Sigmoid colon (tissue), 7 donors: ENCODE measurements around the gene NOL4L. TPM values are rescaled to one million over a fixed set of nuclear protein-coding genes. Genes with fewer than 3 reads are reported as not detected.
A peak's percentile ranks its signal among the peaks of the same experiment; 100 is the strongest.

Experiments
- DNase-seq: peaks from one replicate; pipeline ENCODE4 v3.0.0-alpha.2; 2019
- H3K27ac ChIP-seq, 4 donors: fragments of 200-600 bp; sonication (generic); one replicate each; pipeline ENCODE4 v1.5.1; 2016 to 2019; ENCODE audit warnings: mild to moderate bottlenecking in 1 of 4
- H3K27me3 ChIP-seq, 3 donors: fragments of 200-600 bp; sonication (generic); one replicate each; pipeline ENCODE4 v1.5.1; 2019; ENCODE audit warnings: mild to moderate bottlenecking in 1 of 3
- H3K36me3 ChIP-seq, 4 donors: fragments of 200-600 bp; sonication (generic); one replicate each; pipeline ENCODE4 v1.5.1; 2016 to 2019
- H3K4me1 ChIP-seq, 4 donors: fragments of 200-600 bp; sonication (generic); one replicate each; pipeline ENCODE4 v1.5.1; 2017 to 2019
- H3K4me3 ChIP-seq, 4 donors: fragments of 200-600 bp; sonication (generic); one replicate each; pipeline ENCODE4 v1.5.1; 2017 to 2019; ENCODE audit warnings: mild to moderate bottlenecking in 2 of 4, moderate library complexity in 1 of 4
- H3K9me3 ChIP-seq, 4 donors: fragments of 200-600 bp in 3 of 4; sonication (generic) in 3 of 4; one replicate each; pipeline versions ENCODE4 v1.5.1 to v1.6.1; 2013 to 2019
- EP300 ChIP-seq, 4 donors: sonication (generic); formaldehyde crosslinking; IDR thresholded peaks; one replicate each; pipeline ENCODE4 v1.6.1; 2017; ENCODE audit warnings: antibody characterized with exemption in 4 of 4
- POLR2A ChIP-seq, 2 donors: fragments of 450-650 bp; IDR thresholded peaks; one replicate each; pipeline ENCODE4 v1.6.1; 2016; ENCODE audit warnings: antibody characterized with exemption in 2 of 2, mild to moderate bottlenecking in 2 of 2, moderate library complexity in 2 of 2
- POLR2AphosphoS5 ChIP-seq, 4 donors: sonication (generic); formaldehyde crosslinking; IDR thresholded peaks; one replicate each; pipeline ENCODE4 v1.6.1; 2017; ENCODE audit warnings: antibody characterized with exemption in 4 of 4
- WGBS, 2 donors: extraction: QIAGEN DNeasy Blood & Tissue Kit; methylation state at CpG; one replicate each; pipeline ENCODE4 v1.1.7; 2013; 5-methylcytosine and 5-hydroxymethylcytosine counted together
- intact Hi-C: fragments of 100-400 bp; cut with DNase I; formaldehyde crosslinking; loops from one replicate; pipeline ENCODE4 v1.15.1; 2023
- polyA plus RNA-seq, 3 donors: library from polyadenylated mRNA; stranded (reverse); fragments of 200-250 nt; gene quantifications; one replicate each; pipeline ENCODE4 v1.2.3, GENCODE V29; 2013
- total RNA-seq, 4 donors: library from RNA; depleted of rRNA; stranded (reverse); fragments of >200 nt; gene quantifications; one replicate each; pipeline ENCODE4 v1.1.0, GENCODE V29; 2016
- TF ChIP-seq, protein P1 (sequence below), 4 experiments: fragments of 450-650 bp in 3 of 4; fragments of 200-600 bp in 1 of 4; IDR thresholded peaks; one replicate each; pipeline ENCODE4 v1.5.1; 2016 to 2019; ENCODE audit warnings: antibody characterized with exemption in 4 of 4, mild to moderate bottlenecking in 3 of 4, moderate library complexity in 2 of 4
- donor health status: healthy with polysubstance abuse.
- donor health status: Bipolar disorder and iron deficiency.
- donor health status: healthy.

Gene NOL4L
- total and polyA plus RNA-seq, 7 donors, result 9.2 to 34.7 (median 16.8) TPM

DNA sequence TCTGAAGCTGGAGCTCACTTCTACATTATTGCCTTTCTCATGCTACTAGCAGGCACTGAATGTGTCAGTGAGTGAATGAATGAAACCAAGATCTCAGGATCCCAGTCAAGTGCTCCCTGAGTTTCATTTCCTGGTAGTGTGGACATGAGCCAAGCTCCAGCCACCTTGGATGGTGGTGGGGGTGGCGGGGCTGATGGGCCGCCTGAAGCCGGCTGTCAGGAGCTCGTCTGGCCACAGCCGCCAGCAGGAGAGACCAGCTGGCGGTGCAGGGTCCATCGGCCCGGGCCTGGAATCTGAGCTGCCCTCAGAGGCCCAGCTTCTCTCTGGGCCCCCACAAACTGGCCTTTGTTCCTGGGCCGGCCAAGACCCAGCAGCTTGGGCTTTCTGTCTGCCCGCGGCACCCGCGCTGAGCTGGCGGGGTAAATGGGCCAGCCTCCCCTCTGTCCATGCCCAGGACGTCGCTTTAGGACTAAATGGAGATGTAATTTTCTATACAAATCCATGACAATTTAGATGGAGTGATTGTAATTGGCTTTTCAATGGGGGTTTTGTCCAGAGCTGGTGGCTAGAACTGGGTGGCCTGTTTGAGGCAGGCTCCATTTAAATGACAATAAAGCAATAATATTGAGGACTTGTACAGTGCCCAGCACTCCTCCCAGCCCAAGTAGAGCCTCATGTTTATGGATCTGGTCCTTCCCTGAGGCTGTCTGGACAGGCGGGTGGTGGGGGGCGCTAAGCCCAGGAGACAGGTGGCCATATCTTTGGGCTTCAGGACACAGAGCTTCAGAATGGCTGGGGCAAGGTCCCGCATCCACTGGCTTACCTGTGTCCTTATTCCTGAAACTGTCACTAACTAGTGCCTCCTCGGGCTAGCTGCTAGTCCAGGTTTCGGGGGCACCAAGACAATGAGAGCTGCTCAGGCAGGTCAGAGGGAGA is 43.5 kb downstream of the NOL4L start:
- intact Hi-C loops, result no loop called here
- H3K27ac ChIP-seq, result no peak overlapping the region
- H3K4me1 ChIP-seq, result peaks cover 0 to 24% (median 23%) of the 10 kb centered on the region in 4 donors
- TF ChIP-seq POLR2A (IDR thresholded peaks at IDR 0.05) (no peak), EP300 (IDR thresholded peaks at IDR 0.05) (no peak), POLR2AphosphoS5 (IDR thresholded peaks at IDR 0.05) (no peak)
- TF ChIP-seq, protein P1, sequence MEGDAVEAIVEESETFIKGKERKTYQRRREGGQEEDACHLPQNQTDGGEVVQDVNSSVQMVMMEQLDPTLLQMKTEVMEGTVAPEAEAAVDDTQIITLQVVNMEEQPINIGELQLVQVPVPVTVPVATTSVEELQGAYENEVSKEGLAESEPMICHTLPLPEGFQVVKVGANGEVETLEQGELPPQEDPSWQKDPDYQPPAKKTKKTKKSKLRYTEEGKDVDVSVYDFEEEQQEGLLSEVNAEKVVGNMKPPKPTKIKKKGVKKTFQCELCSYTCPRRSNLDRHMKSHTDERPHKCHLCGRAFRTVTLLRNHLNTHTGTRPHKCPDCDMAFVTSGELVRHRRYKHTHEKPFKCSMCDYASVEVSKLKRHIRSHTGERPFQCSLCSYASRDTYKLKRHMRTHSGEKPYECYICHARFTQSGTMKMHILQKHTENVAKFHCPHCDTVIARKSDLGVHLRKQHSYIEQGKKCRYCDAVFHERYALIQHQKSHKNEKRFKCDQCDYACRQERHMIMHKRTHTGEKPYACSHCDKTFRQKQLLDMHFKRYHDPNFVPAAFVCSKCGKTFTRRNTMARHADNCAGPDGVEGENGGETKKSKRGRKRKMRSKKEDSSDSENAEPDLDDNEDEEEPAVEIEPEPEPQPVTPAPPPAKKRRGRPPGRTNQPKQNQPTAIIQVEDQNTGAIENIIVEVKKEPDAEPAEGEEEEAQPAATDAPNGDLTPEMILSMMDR (IDR thresholded peaks at IDR 0.05), result no peak
- peaks cover 0 to 4% (median 0%) of the 10 kb centered on the region in 3 donors for H3K27me3 ChIP-seq
- no peaks in the 10 kb centered on the region for H3K36me3 ChIP-seq
- 89 to 91% methylated on average over 21 of the region's 21 CpGs for WGBS, 2 donors
- no peaks in the 10 kb centered on the region for H3K9me3 ChIP-seq
- DNase-seq, result no peak
- H3K4me3 ChIP-seq, result no peak overlapping the region

DNA sequence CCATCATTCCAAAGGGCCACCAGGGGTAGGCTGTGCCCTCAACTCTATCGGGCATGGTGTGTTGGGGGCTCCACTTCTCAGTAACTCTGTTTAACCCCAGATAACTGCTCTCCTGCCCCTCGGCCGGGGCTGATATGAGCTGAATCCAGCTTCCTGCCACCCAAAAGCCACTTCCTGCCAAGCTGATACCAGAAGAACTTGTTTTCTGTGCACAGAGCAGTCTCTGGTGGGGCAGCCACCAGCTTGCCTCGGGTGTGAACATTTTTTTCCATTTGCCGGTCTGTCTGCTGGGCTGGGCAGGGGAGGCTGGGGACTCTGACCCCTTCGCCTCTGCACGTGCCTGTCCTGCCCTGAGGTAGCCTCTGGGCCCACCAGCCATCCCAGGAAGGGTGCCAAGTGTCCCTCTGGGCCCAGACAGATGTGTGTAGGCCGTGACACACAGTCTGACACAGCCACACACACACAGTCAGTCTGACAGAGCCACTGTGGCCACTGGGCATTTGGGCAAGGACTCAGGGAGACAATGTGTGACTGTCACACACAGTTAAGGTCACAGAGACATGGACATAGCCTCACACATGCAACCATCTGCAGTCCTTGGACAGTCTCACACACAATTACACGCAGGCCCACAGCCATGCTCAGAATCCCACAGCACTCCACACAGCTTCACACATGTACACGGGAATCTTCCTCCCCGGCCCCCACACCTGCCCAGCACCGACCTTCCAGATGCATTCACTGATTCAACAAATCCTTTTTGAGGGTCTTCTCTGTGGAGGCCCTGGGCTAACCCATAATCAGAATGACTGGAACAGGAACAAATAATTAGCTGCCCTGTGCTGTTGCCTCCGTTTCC is 45.1 kb downstream of the NOL4L start:
- 49 to 51% methylated on average over 13 of the region's 13 CpGs for WGBS, 2 donors
- Histone ChIP-seq H3K9me3 (no peaks in the 10 kb centered on the region), H3K27me3 (peaks cover 0 to 4% (median 0%) of the 10 kb centered on the region in 3 donors), H3K4me3 (no peak overlapping the region), H3K36me3 (no peaks in the 10 kb centered on the region), H3K27ac (no peak overlapping the region), H3K4me1 (peaks cover 0 to 28% (median 27%) of the 10 kb centered on the region in 4 donors)
- intact Hi-C loops, result no loop called here
- DNase-seq, result no peak
- TF ChIP-seq, protein P1 (IDR thresholded peaks at IDR 0.05), result no peak
- TF ChIP-seq POLR2A (IDR thresholded peaks at IDR 0.05) (no peak), POLR2AphosphoS5 (IDR thresholded peaks at IDR 0.05) (no peak)

DNA sequence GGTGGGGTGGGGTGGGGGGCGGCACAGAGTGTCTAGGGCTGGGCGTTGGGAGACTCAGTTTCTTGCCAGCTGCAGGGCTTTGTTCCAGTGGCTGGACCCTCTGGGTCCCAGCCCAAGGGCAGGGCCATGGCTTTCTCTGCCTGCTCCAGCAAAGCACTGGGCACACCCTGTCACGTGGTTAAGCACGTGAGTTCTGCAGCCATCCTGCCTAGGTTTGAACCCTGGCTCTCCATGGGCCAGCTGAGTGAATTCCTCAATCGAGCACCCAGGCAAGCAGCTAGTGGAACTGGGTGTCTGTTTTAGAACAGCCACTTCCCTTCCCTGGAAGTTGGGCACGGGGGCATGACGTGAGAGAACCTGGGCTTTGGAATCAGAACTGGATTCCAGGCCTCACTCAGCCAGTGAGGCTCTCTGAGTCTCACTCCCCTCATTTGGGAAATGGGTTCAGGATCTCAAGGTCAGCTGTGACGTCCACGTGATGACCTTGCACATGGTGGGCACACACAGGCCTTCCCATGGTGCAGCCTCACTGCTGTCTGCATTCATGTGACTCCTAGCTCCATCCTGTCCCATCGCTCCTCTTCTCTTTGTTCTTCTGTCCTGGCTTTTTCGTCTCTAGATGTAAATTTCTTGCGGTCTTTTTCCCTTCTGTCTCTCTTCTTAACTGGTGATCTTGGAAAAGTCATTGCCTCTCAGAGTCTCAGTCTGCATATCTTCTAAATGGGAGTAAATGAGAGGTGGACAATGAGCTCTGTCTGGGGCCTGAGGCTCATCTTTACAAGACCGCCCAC is 45.9 kb downstream of the NOL4L start:
- 56 to 60% methylated on average over 13 of the region's 13 CpGs for WGBS, 2 donors
- no peak for TF ChIP-seq POLR2AphosphoS5 (IDR thresholded peaks at IDR 0.05)
- TF ChIP-seq, protein P1 (IDR thresholded peaks at IDR 0.05), result no peak
- TF ChIP-seq EP300 (IDR thresholded peaks at IDR 0.05), result no peak
- TF ChIP-seq POLR2A (IDR thresholded peaks at IDR 0.05), result no peak
- Histone ChIP-seq H3K27ac (peak overlapping the region in 3 of 4 donors; percentile 0 to 39 (median 27)), H3K27me3 (peaks cover 0 to 4% (median 0%) of the 10 kb centered on the region in 3 donors), H3K4me1 (peaks cover 0 to 28% (median 27%) of the 10 kb centered on the region in 4 donors), H3K36me3 (no peaks in the 10 kb centered on the region), H3K9me3 (no peaks in the 10 kb centered on the region), H3K4me3 (no peak overlapping the region)
- intact Hi-C loops, result no loop called here
- DNase-seq, result no peak

DNA sequence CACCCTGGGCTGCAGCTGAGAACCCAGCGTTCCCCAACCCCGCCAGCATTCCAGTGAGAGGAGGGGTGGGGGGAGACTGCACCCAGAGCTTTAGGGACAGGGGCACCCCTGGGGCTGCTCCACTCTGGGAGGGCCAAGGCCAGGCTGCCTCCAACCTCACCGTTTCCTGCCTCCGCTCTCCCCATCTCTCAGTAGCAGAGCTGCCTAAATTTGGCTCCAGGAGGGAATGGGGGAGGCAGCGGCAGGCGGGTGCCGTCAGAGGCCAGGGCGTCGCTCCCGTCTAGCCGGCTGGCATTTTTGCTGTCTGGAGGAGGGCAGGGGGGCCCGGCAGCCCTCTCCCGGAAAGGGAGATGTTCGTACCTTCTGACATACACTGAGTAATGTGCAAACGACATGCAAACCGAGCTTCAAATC is 46.6 kb downstream of the NOL4L start:
- intact Hi-C loops, result no loop called here
- Histone ChIP-seq H3K9me3 (no peaks in the 10 kb centered on the region), H3K27me3 (peaks cover 0 to 4% (median 0%) of the 10 kb centered on the region in 3 donors), H3K27ac (peak overlapping the region in 3 of 4 donors; percentile 0 to 39 (median 27)), H3K4me1 (peaks cover 0 to 28% (median 27%) of the 10 kb centered on the region in 4 donors), H3K36me3 (no peaks in the 10 kb centered on the region), H3K4me3 (no peak overlapping the region)
- DNase-seq, result no peak
- WGBS, 2 donors, result 18 to 24% methylated on average over 16 of the region's 16 CpGs
- TF ChIP-seq POLR2A (IDR thresholded peaks at IDR 0.05) (no peak), POLR2AphosphoS5 (IDR thresholded peaks at IDR 0.05) (no peak)
- TF ChIP-seq, protein P1 (IDR thresholded peaks at IDR 0.05), result no peak
